ENCODE measurements around the gene LCN10.

- TF ChIP-seq EP300 (IDR thresholded peaks at IDR 0.05), result no peak
- no peak for TF ChIP-seq CTCF (IDR thresholded peaks at IDR 0.05)
Observed at GRCh38 chr9:136711751-136712689, 30.7 kb downstream of the LCN10 start, which contains the start of gene DIPK1B.
